HL-60/S4 treated with phorbol 12-myristate 13-acetate at 8.2 ng/mL for 4 days and 3 days (cell line): ENCODE results near the gene SLF2.

Source experiments
- in situ Hi-C: fragments of 300-500 bp; cut with MboI; formaldehyde crosslinking; loops from 2 replicates; pipeline ENCODE4 v1.15.0; 2022; ENCODE audit warnings: low sequenced_read_pairs

The SLF2 gene

GRCh38 chr10:100912605-100913469 lies at the start of gene SLF2:
TSS of gene SLF2 (plus strand) at chr10:100912963. CDS start at chr10:100913111, 148 bp downstream.
- in situ Hi-C loops: no loop called here

GRCh38 chr10:100863433-100863832 lies 49.3 kb upstream of the SLF2 start:
- in situ Hi-C loops: no loop called here

- in situ Hi-C loops: no loop called here
Observed at GRCh38 chr10:100864036-100864885, 48.5 kb upstream of the SLF2 start.

- in situ Hi-C loops: no loop called here
Observed at GRCh38 chr10:100864978-100865377, 47.8 kb upstream of the SLF2 start.

- in situ Hi-C loops: no loop called here
Observed at GRCh38 chr10:100866010-100866409, 46.8 kb upstream of the SLF2 start.

GRCh38 chr10:100866575-100867098 lies 46.1 kb upstream of the SLF2 start:
- in situ Hi-C loops: no loop called here

- in situ Hi-C loops: no loop called here
Observed at GRCh38 chr10:100867261-100867963, 45.4 kb upstream of the SLF2 start.

- in situ Hi-C loops: no loop called here
Observed at GRCh38 chr10:100868382-100868781, 44.4 kb upstream of the SLF2 start.

GRCh38 chr10:100869399-100869798 lies 43.4 kb upstream of the SLF2 start:
- in situ Hi-C loops: no loop called here

- in situ Hi-C loops: loop anchor here (10.0 kb wide), 1 partner anchor 317 kb away; no protein-coding TSS in a partner anchor
Observed at GRCh38 chr10:100872034-100872791, 40.5 kb upstream of the SLF2 start.

GRCh38 chr10:100873146-100873826 lies 39.5 kb upstream of the SLF2 start:
- in situ Hi-C loops: loop anchor here (10.0 kb wide), 1 partner anchor 318 kb away; no protein-coding TSS in a partner anchor

GRCh38 chr10:100873827-100874326 lies 38.9 kb upstream of the SLF2 start:
- in situ Hi-C loops: loop anchor here (10.0 kb wide), 1 partner anchor 319 kb away; no protein-coding TSS in a partner anchor

GRCh38 chr10:100874702-100875483 lies 37.9 kb upstream of the SLF2 start:
- in situ Hi-C loops: loop anchor here (10.0 kb wide), 1 partner anchor 320 kb away; no protein-coding TSS in a partner anchor

- in situ Hi-C loops: loop anchor here (10.0 kb wide), 1 partner anchor 321 kb away; no protein-coding TSS in a partner anchor
Observed at GRCh38 chr10:100875484-100876166, 37.1 kb upstream of the SLF2 start.

GRCh38 chr10:100876585-100877460 lies 35.9 kb upstream of the SLF2 start:
- in situ Hi-C loops: loop anchor here (10.0 kb wide), 1 partner anchor 322 kb away; no protein-coding TSS in a partner anchor

GRCh38 chr10:100877461-100877850 lies 35.3 kb upstream of the SLF2 start:
- in situ Hi-C loops: loop anchor here (10.0 kb wide), 1 partner anchor 323 kb away; no protein-coding TSS in a partner anchor
